ENCODE data around the gene MXRA5.
"Not testable (repeated sequence)": the region's sequence is repeated elsewhere in the genome, so short reads cannot be mapped to it uniquely, and the experiment has no call there.

The MXRA5 gene

GRCh38 chrX:3286196-3286945 lies 60.1 kb downstream of the MXRA5 start:
- no peaks in the 10 kb centered on the region for H3K4me1 Mint-ChIP-seq
- no peak for DNase-seq

GRCh38 chrX:3280706-3281105 lies 65.7 kb downstream of the MXRA5 start:
- H3K36me3 Mint-ChIP-seq (ENCODE audit: low read depth) = no peaks in the 10 kb centered on the region
- DNase-seq (no peak), ATAC-seq (no peak)
- H3K27me3 Mint-ChIP-seq = no peaks in the 10 kb centered on the region
- no peak overlapping the region for H3K27ac Mint-ChIP-seq
- no peaks in the 10 kb centered on the region for H3K4me1 Mint-ChIP-seq
- peaks cover 6% of the 10 kb centered on the region for H3K9me3 Mint-ChIP-seq
- H3K4me3 Mint-ChIP-seq = no peak overlapping the region

More at GRCh38 chrX:3286196-3286945, 60.1 kb downstream of the MXRA5 start:
- no peaks in the 10 kb centered on the region for H3K27me3 Mint-ChIP-seq
- no peaks in the 10 kb centered on the region for H3K9me3 Mint-ChIP-seq
- H3K27ac Mint-ChIP-seq = no peak overlapping the region
- H3K4me3 Mint-ChIP-seq = no peak overlapping the region
- no peak for ATAC-seq
- H3K36me3 Mint-ChIP-seq (ENCODE audit: low read depth) = no peaks in the 10 kb centered on the region

GRCh38 chrX:3273668-3274067 lies 72.8 kb downstream of the MXRA5 start:
- not testable (repeated sequence) for H3K4me3 Mint-ChIP-seq; ATAC-seq; DNase-seq; H3K4me1 Mint-ChIP-seq; H3K9me3 Mint-ChIP-seq; H3K27me3 Mint-ChIP-seq; H3K36me3 Mint-ChIP-seq (ENCODE audit: low read depth); H3K27ac Mint-ChIP-seq

- Mint-ChIP-seq H3K4me1 (no peaks in the 10 kb centered on the region), H3K27me3 (no peaks in the 10 kb centered on the region)
- no peak for ATAC-seq
These were observed 74.6 kb downstream of the MXRA5 start for GRCh38 chrX:3271834-3272186.

GRCh38 chrX:3271183-3271833 lies 75.1 kb downstream of the MXRA5 start:
- Mint-ChIP-seq H3K4me1 (no peaks in the 10 kb centered on the region), H3K9me3 (no peaks in the 10 kb centered on the region), H3K4me3 (no peak overlapping the region), H3K27me3 (no peaks in the 10 kb centered on the region), H3K36me3 (ENCODE audit: low read depth) (no peaks in the 10 kb centered on the region), H3K27ac (no peak overlapping the region)
- ATAC-seq (no peak), DNase-seq (no peak)

More at GRCh38 chrX:3271834-3272186, 74.6 kb downstream of the MXRA5 start:
- Mint-ChIP-seq H3K36me3 (ENCODE audit: low read depth) (no peaks in the 10 kb centered on the region), H3K4me3 (no peak overlapping the region), H3K9me3 (no peaks in the 10 kb centered on the region), H3K27ac (no peak overlapping the region)
- DNase-seq = no peak

- H3K36me3 Mint-ChIP-seq (ENCODE audit: low read depth) = no peaks in the 10 kb centered on the region
- no peak overlapping the region for H3K4me3 Mint-ChIP-seq
- H3K4me1 Mint-ChIP-seq = no peaks in the 10 kb centered on the region
- H3K27ac Mint-ChIP-seq = no peak overlapping the region
- H3K9me3 Mint-ChIP-seq = peaks cover 6% of the 10 kb centered on the region
- ATAC-seq = no peak
- H3K27me3 Mint-ChIP-seq = peaks cover under 1% of the 10 kb centered on the region
- no peak for DNase-seq
These were observed 77.6 kb downstream of the MXRA5 start for GRCh38 chrX:3268829-3269228.

GRCh38 chrX:3263681-3264126 lies 82.7 kb downstream of the MXRA5 start:
- H3K9me3 Mint-ChIP-seq = peaks cover 14% of the 10 kb centered on the region
- H3K27ac Mint-ChIP-seq = no peak overlapping the region
- no peaks in the 10 kb centered on the region for H3K36me3 Mint-ChIP-seq (ENCODE audit: low read depth)
- H3K27me3 Mint-ChIP-seq = peaks cover 2% of the 10 kb centered on the region
- no peak for DNase-seq
- no peak for ATAC-seq
- no peak overlapping the region for H3K4me3 Mint-ChIP-seq
- no peaks in the 10 kb centered on the region for H3K4me1 Mint-ChIP-seq

- peaks cover 2% of the 10 kb centered on the region for H3K27me3 Mint-ChIP-seq
- DNase-seq (no peak), ATAC-seq (no peak)
- H3K27ac Mint-ChIP-seq = no peak overlapping the region
- no peak overlapping the region for H3K4me3 Mint-ChIP-seq
- H3K36me3 Mint-ChIP-seq (ENCODE audit: low read depth) = no peaks in the 10 kb centered on the region
- H3K4me1 Mint-ChIP-seq = no peaks in the 10 kb centered on the region
- H3K9me3 Mint-ChIP-seq = peaks cover 14% of the 10 kb centered on the region
These were observed 83.6 kb downstream of the MXRA5 start for GRCh38 chrX:3262901-3263300.
